ENCODE data around the gene SENP5. TPM values are rescaled to one million over a fixed set of nuclear protein-coding genes. Genes with fewer than 3 reads are reported as not detected.
"Not testable (repeated sequence)": the region's sequence is repeated elsewhere in the genome, so short reads cannot be mapped to it uniquely, and the experiment has no call there.

The SENP5 gene
- total RNA-seq, 2 donors from 2014 or later, result 29.5 to 37.2 TPM

DNA sequence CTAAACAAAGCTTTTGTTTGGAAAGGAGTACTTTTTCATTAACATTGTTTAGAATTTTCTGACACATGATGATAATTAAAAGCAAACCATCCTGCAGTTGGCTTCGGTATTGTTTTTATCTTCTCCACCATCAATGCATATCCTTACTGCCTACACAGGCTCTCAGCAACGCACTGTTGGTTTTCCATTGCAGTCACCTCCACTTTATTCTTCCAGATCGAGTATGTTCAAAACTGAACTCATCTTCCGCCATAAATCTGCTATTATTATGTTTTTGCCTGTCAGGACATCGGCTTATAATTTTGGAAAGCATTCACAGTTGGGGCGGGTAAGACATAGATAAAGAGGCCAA lies 589 bp upstream of the SENP5 start:
- Mint-ChIP-seq H3K36me3 (ENCODE audit: low read depth) (peaks cover 20% of the 10 kb centered on the region), H3K4me1 (peaks cover 4% of the 10 kb centered on the region), H3K4me3 (peak overlapping the region; percentile 95)

DNA sequence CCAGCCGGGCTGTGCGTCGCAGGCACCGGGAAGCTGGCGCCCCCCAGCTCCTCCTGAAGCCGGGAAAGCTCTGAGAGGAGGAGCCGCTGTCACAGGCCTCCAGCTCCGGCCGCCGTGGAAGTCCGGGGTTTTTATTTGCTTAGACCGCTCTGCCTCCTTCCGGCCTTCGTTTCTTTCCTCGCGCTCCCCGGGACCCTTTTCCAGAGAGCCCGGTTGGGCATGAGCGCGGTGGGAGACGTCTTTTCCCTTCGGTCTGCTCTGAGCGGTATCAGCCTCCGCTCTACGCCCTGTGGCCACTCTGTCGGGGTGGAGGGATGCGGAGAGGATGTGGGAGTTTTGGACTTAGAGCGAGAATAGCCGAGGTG lies 559 bp downstream of the SENP5 start:
- peak overlapping the region; percentile 96 for H3K27ac Mint-ChIP-seq
- no peaks in the 10 kb centered on the region for H3K27me3 Mint-ChIP-seq
- H3K4me3 Mint-ChIP-seq, result peak overlapping the region; percentile 93
- ATAC-seq (replicated peaks), result peak; percentile 6
- H3K4me1 Mint-ChIP-seq, result peaks cover 4% of the 10 kb centered on the region
- H3K9me3 Mint-ChIP-seq, result no peaks in the 10 kb centered on the region
- H3K36me3 Mint-ChIP-seq (ENCODE audit: low read depth), result peaks cover 21% of the 10 kb centered on the region

More for the DNA sequence above, 589 bp upstream of the SENP5 start:
- Mint-ChIP-seq H3K9me3 (no peaks in the 10 kb centered on the region), H3K27ac (peak overlapping the region; percentile 96), H3K27me3 (no peaks in the 10 kb centered on the region)
- no peak for ATAC-seq (replicated peaks)

DNA sequence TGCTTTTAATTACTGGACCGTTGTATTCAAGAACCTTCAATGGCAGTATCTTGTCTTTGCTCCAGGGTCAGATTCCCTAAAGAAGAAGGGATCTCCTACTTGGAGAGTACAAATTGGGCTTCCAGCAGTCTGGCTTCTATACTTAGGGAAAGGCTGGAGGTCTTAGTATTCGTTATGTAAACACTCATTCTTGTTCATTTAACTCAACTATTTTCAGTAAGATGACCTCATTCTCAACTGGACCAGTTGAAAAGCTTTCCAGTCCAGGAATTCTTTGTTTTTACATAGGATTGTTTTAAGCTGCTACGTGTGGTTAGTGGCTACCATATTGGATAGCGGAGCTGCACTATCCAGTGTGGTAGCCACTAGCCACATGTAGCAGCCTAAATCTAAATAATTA lies 4.6 kb downstream of the SENP5 start:
- Mint-ChIP-seq H3K27ac (no peak overlapping the region), H3K27me3 (no peaks in the 10 kb centered on the region), H3K4me1 (peaks cover 9% of the 10 kb centered on the region), H3K9me3 (no peaks in the 10 kb centered on the region), H3K36me3 (ENCODE audit: low read depth) (peaks cover 38% of the 10 kb centered on the region), H3K4me3 (no peak overlapping the region)
- no peak for ATAC-seq (replicated peaks)

DNA sequence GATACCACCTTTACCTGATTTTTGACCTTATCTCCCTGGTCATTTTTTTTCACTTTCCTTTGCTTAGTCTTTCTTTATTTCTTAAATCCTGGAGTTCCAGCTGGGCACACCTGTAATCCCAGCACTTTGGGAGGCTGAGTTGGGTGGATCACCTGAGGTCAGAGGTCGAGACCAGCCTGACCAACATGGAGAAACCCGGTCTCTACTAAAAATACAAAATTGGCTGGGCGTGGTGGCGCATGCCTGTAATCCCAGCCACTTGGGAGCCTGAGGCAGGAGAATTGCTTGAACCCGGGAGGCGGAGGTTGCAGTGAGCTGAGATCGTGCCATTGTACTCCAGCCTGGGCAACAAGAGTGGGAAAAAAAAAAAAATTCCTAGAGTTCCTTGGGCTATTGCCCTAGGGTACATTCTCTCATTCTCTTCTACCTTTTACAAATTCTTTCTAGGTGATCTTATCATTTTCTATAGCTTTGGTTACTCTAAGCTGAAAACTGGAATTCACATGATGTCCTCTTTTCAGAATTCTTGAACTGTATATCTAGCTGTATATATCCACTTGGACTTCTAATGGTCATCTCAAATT lies 6.9 kb downstream of the SENP5 start:
- not testable (repeated sequence) for H3K27ac Mint-ChIP-seq; H3K27me3 Mint-ChIP-seq; H3K4me3 Mint-ChIP-seq; H3K9me3 Mint-ChIP-seq; ATAC-seq (replicated peaks)
- H3K4me1 Mint-ChIP-seq, result peaks cover 26% of the 10 kb centered on the region
- peaks cover 42% of the 10 kb centered on the region for H3K36me3 Mint-ChIP-seq (ENCODE audit: low read depth)

DNA sequence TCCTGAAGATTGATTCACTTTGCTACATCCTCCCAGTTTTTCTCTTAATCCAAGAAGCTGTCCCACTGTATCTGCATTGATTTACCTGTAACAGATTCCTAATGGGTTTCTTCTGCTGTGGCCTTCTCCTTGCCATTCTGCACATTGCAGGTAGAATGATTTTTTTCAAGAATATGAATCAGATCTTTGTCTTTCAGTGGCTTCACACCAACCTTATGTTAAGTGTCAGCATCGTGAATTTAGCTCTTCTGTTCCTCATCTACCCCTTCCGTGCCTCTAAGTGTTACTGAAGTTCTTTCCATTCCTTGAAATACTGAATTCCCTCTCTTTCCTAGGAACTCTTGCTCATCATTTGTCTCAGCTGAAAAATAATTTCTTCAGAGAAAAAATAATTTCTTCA lies 7.5 kb downstream of the SENP5 start:
- Mint-ChIP-seq H3K36me3 (ENCODE audit: low read depth) (peaks cover 42% of the 10 kb centered on the region), H3K27ac (no peak overlapping the region), H3K27me3 (no peaks in the 10 kb centered on the region), H3K4me3 (no peak overlapping the region), H3K9me3 (no peaks in the 10 kb centered on the region), H3K4me1 (peaks cover 26% of the 10 kb centered on the region)
- ATAC-seq (replicated peaks), result no peak

DNA sequence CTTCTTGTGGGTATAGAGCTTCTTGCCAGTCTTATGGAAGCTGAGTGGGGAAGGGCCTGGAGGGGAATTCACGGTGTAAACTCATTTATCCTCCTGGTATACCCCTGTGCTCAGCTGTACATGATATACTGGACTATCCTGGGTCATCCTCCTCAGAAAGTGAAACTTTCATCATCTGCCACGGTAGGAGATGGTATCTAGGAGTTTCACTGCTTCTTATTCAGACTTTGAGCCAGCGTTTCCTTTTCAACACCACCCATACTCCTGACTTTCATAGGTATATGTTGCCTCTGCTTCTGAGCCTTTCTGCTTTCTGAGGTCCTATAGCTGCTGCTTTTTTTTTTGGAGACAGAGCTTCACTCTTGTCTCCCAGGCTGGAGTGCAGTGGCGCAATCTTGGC lies 15.6 kb downstream of the SENP5 start:
- peaks cover 45% of the 10 kb centered on the region for H3K36me3 Mint-ChIP-seq (ENCODE audit: low read depth)
- H3K9me3 Mint-ChIP-seq, result no peaks in the 10 kb centered on the region
- peak overlapping the region; percentile 74 for H3K27ac Mint-ChIP-seq
- no peaks in the 10 kb centered on the region for H3K27me3 Mint-ChIP-seq
- ATAC-seq (replicated peaks), result peak; percentile 84
- peaks cover 25% of the 10 kb centered on the region for H3K4me1 Mint-ChIP-seq
- peak overlapping the region; percentile 40 for H3K4me3 Mint-ChIP-seq

DNA sequence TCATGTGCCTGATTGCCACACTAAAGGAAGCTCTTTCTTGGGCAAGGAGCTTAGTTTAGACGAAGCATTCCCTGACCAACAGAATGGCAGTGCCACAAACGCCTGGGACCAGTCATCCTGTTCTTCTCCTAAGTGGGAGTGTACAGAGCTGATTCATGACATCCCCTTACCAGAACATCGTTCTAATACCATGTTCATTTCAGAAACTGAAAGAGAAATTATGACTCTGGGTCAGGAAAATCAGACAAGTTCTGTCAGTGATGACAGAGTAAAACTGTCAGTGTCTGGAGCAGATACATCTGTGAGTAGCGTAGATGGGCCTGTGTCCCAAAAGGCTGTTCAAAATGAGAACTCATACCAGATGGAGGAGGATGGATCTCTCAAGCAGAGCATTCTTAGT lies 18.4 kb downstream of the SENP5 start:
- H3K9me3 Mint-ChIP-seq, result no peaks in the 10 kb centered on the region
- H3K4me1 Mint-ChIP-seq, result peaks cover 17% of the 10 kb centered on the region
- peak overlapping the region; percentile 46 for H3K27ac Mint-ChIP-seq
- H3K36me3 Mint-ChIP-seq (ENCODE audit: low read depth), result peaks cover 59% of the 10 kb centered on the region
- H3K4me3 Mint-ChIP-seq, result peak overlapping the region; percentile 6
- ATAC-seq (replicated peaks), result peak; percentile 85
- H3K27me3 Mint-ChIP-seq, result no peaks in the 10 kb centered on the region

DNA sequence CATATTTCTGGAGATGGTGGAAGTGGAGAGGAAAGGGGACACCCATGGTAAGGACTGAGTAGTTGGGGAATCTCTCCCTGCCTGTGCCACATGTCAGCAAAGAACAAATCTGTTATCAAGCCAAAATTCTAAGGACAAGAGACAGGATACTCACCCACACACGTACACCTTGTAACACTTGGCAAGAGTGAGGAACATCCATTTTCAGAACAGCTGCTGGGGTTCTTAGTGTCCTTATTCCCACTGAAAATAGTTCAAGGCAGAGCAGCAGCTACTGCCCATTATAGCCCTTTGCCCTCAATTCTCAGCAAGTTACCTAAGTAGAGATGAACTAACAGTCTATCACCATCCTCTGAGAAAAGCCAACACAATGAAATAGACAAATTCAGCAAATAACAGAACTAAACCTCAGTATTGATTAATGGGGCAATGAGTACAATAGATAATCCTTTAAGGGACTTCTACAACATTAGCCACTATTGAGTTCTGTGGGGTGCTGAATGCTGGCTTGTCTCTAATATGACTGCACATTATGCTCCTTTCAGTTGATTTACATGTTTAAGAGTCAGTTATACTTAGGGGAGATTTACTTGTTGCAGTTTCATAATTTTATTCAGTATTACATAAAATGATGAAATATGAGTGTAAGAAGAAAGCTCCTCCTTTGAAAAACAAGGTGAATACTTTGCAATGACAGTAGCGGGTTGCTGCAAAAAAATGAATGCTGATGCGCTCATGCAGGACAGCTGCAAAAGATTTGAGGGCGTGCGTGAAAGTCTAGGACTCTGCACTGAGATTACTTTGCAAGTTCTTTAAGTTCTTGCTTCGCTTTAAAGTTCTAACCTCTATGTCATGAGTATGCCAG lies 22.4 kb downstream of the SENP5 start:
- Mint-ChIP-seq H3K9me3 (no peaks in the 10 kb centered on the region), H3K27me3 (no peaks in the 10 kb centered on the region), H3K4me1 (peaks cover 7% of the 10 kb centered on the region), H3K27ac (peak overlapping the region; percentile 10), H3K4me3 (no peak overlapping the region), H3K36me3 (ENCODE audit: low read depth) (peaks cover 56% of the 10 kb centered on the region)
- ATAC-seq (replicated peaks), result no peak

DNA sequence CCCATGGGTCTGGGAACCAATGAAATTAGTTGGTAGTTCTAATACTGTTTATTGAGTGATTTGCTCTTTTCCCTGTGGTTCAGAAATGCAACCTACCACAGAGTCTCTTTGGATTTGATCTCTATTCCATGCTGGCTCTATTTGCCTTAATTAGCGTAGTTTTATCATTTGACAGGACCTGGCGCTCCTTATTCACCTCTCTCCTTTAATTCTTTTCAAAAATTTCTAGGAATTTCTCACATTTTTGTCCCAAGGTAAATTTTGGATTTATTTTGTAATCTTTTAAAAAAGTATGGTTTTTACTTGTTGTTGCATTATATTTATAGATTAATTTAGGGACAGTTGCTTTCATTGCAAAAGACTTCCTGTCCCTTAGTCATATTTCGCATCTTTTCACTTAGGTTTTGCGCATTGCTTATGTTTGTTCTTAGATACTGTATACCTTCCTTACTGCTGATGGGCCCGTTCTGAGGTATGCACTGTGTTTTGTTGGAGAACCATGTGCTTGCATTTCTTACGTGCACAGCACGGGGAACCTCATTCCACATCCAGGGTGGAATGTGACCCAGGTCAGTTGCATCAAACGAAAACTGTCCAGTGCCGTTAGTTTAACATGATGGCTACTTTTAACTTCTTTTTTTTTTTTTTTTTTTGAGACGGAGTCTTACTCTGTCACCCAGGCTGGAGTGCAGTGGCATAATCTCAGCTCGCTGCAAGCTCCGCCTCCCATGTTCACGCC lies 27.0 kb downstream of the SENP5 start:
- Mint-ChIP-seq H3K27ac (no peak overlapping the region), H3K27me3 (no peaks in the 10 kb centered on the region), H3K4me1 (peaks cover 6% of the 10 kb centered on the region), H3K4me3 (no peak overlapping the region), H3K9me3 (no peaks in the 10 kb centered on the region), H3K36me3 (ENCODE audit: low read depth) (peaks cover 44% of the 10 kb centered on the region)
- no peak for ATAC-seq (replicated peaks)

DNA sequence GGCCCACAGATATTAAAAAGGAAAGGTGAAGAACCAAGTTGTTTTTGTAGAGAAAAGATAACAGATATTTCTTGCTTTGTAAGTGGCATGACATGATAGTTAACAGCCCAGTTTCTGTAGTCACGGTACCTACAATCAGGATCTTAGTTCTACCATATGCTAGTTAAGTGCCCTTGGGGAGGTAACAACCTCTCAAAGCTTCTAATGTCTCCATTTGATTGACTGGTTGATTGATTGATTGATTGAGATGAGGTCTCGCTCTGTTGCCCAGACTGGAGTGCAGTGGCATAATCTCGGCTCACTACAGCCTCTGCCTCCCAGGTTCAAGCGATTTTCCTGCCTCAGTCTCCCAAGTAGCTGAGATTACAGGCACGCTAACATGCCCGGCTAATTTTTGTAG lies 28.5 kb downstream of the SENP5 start:
- no peak for ATAC-seq (replicated peaks)
- Mint-ChIP-seq H3K27me3 (no peaks in the 10 kb centered on the region), H3K4me1 (peaks cover 6% of the 10 kb centered on the region), H3K36me3 (ENCODE audit: low read depth) (peaks cover 52% of the 10 kb centered on the region), H3K27ac (no peak overlapping the region), H3K9me3 (no peaks in the 10 kb centered on the region), H3K4me3 (no peak overlapping the region)

DNA sequence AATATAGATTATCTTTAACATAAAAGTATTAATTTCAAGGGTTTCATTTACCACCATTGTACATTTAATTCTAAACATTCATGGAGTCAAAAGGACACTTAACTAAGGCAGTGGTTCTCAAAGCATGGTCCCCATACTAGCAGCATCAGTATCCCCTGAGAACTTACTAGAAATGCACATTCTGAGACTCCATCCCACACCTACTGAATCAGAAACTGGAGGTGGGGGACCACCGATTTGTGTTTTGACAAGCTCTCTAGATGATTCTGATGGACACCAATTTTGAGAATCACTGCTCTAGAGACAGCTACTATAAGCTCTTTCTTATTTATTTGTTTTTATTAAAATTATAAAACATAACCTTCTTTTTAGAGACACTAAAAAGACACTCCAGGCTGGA lies 34.0 kb downstream of the SENP5 start:
- H3K27me3 Mint-ChIP-seq, result no peaks in the 10 kb centered on the region
- ATAC-seq (replicated peaks), result no peak
- no peak overlapping the region for H3K27ac Mint-ChIP-seq
- peaks cover 6% of the 10 kb centered on the region for H3K4me1 Mint-ChIP-seq
- no peak overlapping the region for H3K4me3 Mint-ChIP-seq
- no peaks in the 10 kb centered on the region for H3K9me3 Mint-ChIP-seq
- H3K36me3 Mint-ChIP-seq (ENCODE audit: low read depth), result peaks cover 86% of the 10 kb centered on the region

DNA sequence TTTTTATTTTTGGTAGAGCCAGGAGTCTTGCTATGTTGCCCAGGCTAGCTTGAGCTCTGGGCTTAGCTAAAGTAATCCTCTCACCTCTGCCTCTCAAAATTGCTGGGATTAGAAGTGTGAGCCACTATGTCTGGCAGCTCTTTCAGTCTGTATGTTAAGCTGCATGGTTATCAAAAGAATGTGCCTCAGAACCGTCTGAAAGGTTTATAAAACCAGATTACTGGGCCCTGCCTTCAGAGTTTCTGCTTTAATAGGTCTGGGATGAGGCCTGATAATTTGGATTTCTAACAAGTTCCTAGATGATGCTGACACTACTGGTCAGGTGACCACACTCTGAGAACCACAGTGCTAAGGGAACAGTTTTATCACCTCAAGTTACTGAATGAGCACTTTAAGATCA lies 34.6 kb downstream of the SENP5 start:
- Mint-ChIP-seq H3K9me3 (no peaks in the 10 kb centered on the region), H3K4me3 (no peak overlapping the region), H3K27ac (no peak overlapping the region), H3K36me3 (ENCODE audit: low read depth) (peaks cover 86% of the 10 kb centered on the region), H3K27me3 (no peaks in the 10 kb centered on the region), H3K4me1 (peaks cover 3% of the 10 kb centered on the region)
- no peak for ATAC-seq (replicated peaks)

DNA sequence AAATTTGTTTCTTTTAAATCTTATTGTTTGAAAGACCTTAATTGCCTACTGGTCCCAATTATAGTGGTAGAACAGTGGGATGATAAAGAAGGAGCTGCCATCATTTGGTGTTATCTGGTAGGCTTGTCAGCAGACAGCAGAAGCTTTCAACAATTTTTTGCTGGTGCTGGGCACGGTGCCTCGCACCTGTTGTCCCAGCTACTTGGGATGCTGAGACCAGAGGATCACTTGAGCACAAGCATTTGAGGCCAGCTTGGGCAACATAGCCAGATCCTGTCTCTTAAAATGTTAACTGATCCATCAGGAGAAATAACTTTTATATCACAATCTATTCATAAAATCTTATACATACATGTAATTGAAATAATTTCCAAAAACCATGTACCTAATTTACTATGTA lies 36.0 kb downstream of the SENP5 start:
- Mint-ChIP-seq H3K4me3 (no peak overlapping the region), H3K4me1 (no peaks in the 10 kb centered on the region), H3K27ac (no peak overlapping the region), H3K27me3 (no peaks in the 10 kb centered on the region), H3K9me3 (no peaks in the 10 kb centered on the region), H3K36me3 (ENCODE audit: low read depth) (peaks cover 96% of the 10 kb centered on the region)
- ATAC-seq (replicated peaks), result no peak

DNA sequence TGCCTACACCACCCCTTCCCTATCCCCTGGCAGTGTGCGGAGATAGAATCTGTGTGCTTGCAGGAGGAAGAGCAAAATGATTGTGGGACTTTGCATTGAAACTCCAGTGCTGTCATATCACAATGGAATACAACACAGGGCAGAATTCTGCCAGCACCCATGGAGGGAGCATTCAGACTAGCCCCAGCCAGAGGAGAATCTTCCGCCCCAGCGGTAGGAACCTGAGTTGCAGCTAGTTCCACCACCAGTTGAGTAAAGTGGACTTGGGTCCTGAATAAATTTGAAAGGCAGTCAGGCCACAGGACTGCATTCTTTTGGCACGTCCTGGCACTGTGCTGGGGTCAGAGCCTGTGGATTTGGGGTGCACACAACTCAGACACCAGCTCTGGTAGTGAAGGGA lies 47.1 kb downstream of the SENP5 start:
- no peak for ATAC-seq (replicated peaks)
- no peaks in the 10 kb centered on the region for H3K27me3 Mint-ChIP-seq

DNA sequence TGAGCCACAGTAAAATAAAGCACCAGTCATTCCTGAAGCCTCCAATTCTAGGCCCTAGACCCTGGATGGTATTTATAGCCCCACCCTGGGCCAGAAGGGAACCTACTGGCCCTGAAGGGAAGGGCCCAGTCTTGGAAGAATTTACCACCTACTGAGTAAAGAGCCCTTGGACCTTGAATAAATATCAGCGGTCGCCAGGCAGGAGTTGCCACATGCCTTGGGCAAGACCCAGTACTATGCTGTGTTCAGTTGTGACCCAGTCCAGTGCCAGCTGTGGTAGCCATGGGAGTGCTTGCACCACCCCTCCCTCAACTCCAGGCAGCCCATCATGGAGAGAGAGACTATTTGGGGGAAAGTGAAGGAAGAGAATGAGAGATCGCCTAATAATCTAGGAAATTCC lies 47.7 kb downstream of the SENP5 start:
- no peak overlapping the region for H3K27ac Mint-ChIP-seq
- H3K4me1 Mint-ChIP-seq, result no peaks in the 10 kb centered on the region
- no peak overlapping the region for H3K4me3 Mint-ChIP-seq
- no peak for ATAC-seq (replicated peaks)
- H3K36me3 Mint-ChIP-seq (ENCODE audit: low read depth), result peaks cover 30% of the 10 kb centered on the region
- H3K9me3 Mint-ChIP-seq, result no peaks in the 10 kb centered on the region
- H3K27me3 Mint-ChIP-seq, result no peaks in the 10 kb centered on the region

More for the DNA sequence above, 47.1 kb downstream of the SENP5 start:
- H3K4me1 Mint-ChIP-seq, result no peaks in the 10 kb centered on the region
- H3K9me3 Mint-ChIP-seq, result no peaks in the 10 kb centered on the region
- H3K36me3 Mint-ChIP-seq (ENCODE audit: low read depth), result peaks cover 32% of the 10 kb centered on the region
- H3K4me3 Mint-ChIP-seq, result no peak overlapping the region
- no peak overlapping the region for H3K27ac Mint-ChIP-seq

Measured in activated T-helper 17 cell treated with anti-CD3 and anti-CD28 coated beads, Interleukin-2, amount 50 U/mL, for 72 hours (primary cell).